SJCRH30 (cell line): ENCODE results near the gene TAP1. TPM values are rescaled to one million over a fixed set of nuclear protein-coding genes. Genes with fewer than 3 reads are reported as not detected.

ENCODE experiments used
- DNase-seq, 2 experiments: peaks; one replicate each; pipeline ENCODE4 v3.0.0-alpha.2; 2015 to 2020
- H3K27ac ChIP-seq: fragments of 250-450 bp; sonication (Bioruptor Pico); 2 replicates; pipeline ENCODE4 v1.5.1; 2020; ENCODE audit warnings: mild to moderate bottlenecking, moderate library complexity
- H3K27me3 ChIP-seq: fragments of 250-450 bp; sonication (Bioruptor Pico); 2 replicates; pipeline ENCODE4 v1.5.1; 2020; ENCODE audit warnings: mild to moderate bottlenecking, moderate library complexity
- H3K36me3 ChIP-seq: fragments of 250-450 bp; sonication (Bioruptor Pico); 2 replicates; pipeline ENCODE4 v1.5.1; 2020; ENCODE audit warnings: mild to moderate bottlenecking, moderate library complexity
- H3K4me1 ChIP-seq: fragments of 250-450 bp; sonication (Bioruptor Pico); 2 replicates; pipeline ENCODE4 v1.5.1; 2020; ENCODE audit warnings: mild to moderate bottlenecking, moderate library complexity
- H3K4me3 ChIP-seq: fragments of 250-450 bp; sonication (Bioruptor Pico); 2 replicates; pipeline ENCODE4 v1.5.1; 2020; ENCODE audit warnings: mild to moderate bottlenecking, moderate library complexity
- H3K9me3 ChIP-seq: fragments of 250-450 bp; sonication (Bioruptor Pico); replicated peaks from 2 replicates; pipeline ENCODE4 v1.5.1; 2020; ENCODE audit warnings: mild to moderate bottlenecking, moderate library complexity
- total RNA-seq: library from RNA; depleted of rRNA; stranded (reverse); fragments of >200 nt; shearing (Covaris generic); gene quantifications from 2 replicates; pipeline ENCODE4 v1.2.3, GENCODE V29; 2014

The TAP1 gene
- total RNA-seq, 1 experiment from 2014 or later, result 0.43 TPM

GRCh38 chr6:32838114-32838958 is 15.2 kb downstream of the TAP1 start, which contains the start of gene TAP2:
TSS of gene TAP2 (minus strand) at chr6:32838739. CDS start at chr6:32838233, 506 bp downstream.
- 0 out of 2 replicates have a peak, but pooled peaks cover 7% of the 10 kb centered on the region for H3K36me3 ChIP-seq
- peak within 1 kb of the TSS; percentile 72 for H3K4me3 ChIP-seq
- H3K27ac ChIP-seq, result peak within 1 kb of the TSS; percentile 62
- peaks cover 19% of the 10 kb centered on the region for H3K27me3 ChIP-seq
- no peaks in the 10 kb centered on the region for H3K9me3 ChIP-seq
- no peaks in the 10 kb centered on the region for H3K4me1 ChIP-seq
- DNase-seq, result peak; percentile 91 to 94

GRCh38 chr6:32837651-32838113 is 15.8 kb downstream of the TAP1 start:
- 0 out of 2 replicates have a peak, but pooled peaks cover 8% of the 10 kb centered on the region for H3K36me3 ChIP-seq
- H3K27me3 ChIP-seq, result peaks cover 13% of the 10 kb centered on the region
- H3K9me3 ChIP-seq, result no peaks in the 10 kb centered on the region
- H3K4me3 ChIP-seq, result peak overlapping the region; percentile 72
- H3K27ac ChIP-seq, result peak overlapping the region; percentile 62
- DNase-seq, result no peak
- H3K4me1 ChIP-seq, result no peaks in the 10 kb centered on the region

GRCh38 chr6:32836873-32837272 is 16.6 kb downstream of the TAP1 start:
- Histone ChIP-seq H3K27ac (no peak overlapping the region), H3K36me3 (0 out of 2 replicates have a peak, but pooled peaks cover 8% of the 10 kb centered on the region), H3K9me3 (no peaks in the 10 kb centered on the region), H3K4me3 (no peak overlapping the region), H3K27me3 (peaks cover 7% of the 10 kb centered on the region; the same call in 1 of the 2 replicates), H3K4me1 (no peaks in the 10 kb centered on the region)
- DNase-seq, result no peak

GRCh38 chr6:32835167-32835893 is 18.2 kb downstream of the TAP1 start:
- no peak for DNase-seq
- Histone ChIP-seq H3K4me1 (no peaks in the 10 kb centered on the region), H3K27me3 (no peaks in the 10 kb centered on the region), H3K27ac (no peak overlapping the region), H3K4me3 (no peak overlapping the region), H3K9me3 (no peaks in the 10 kb centered on the region), H3K36me3 (0 out of 2 replicates have a peak, but pooled peaks cover 9% of the 10 kb centered on the region)

GRCh38 chr6:32833664-32834063 is 19.8 kb downstream of the TAP1 start:
- no peak overlapping the region for H3K27ac ChIP-seq
- no peaks in the 10 kb centered on the region for H3K27me3 ChIP-seq
- DNase-seq, result no peak
- H3K4me3 ChIP-seq, result no peak overlapping the region
- peaks cover 13% of the 10 kb centered on the region; the same call in 1 of the 2 replicates for H3K36me3 ChIP-seq
- H3K9me3 ChIP-seq, result no peaks in the 10 kb centered on the region
- no peaks in the 10 kb centered on the region for H3K4me1 ChIP-seq

GRCh38 chr6:32832535-32832934 is 21.0 kb downstream of the TAP1 start:
- DNase-seq, result no peak
- Histone ChIP-seq H3K9me3 (no peaks in the 10 kb centered on the region), H3K27me3 (no peaks in the 10 kb centered on the region), H3K4me3 (no peak overlapping the region), H3K27ac (no peak overlapping the region), H3K36me3 (peaks cover 13% of the 10 kb centered on the region; the same call in 1 of the 2 replicates), H3K4me1 (no peaks in the 10 kb centered on the region)

- no peak overlapping the region for H3K27ac ChIP-seq
- no peak overlapping the region for H3K4me3 ChIP-seq
- H3K36me3 ChIP-seq, result peaks cover 13% of the 10 kb centered on the region; the same call in 1 of the 2 replicates
- DNase-seq, result no peak
- H3K27me3 ChIP-seq, result no peaks in the 10 kb centered on the region
- no peaks in the 10 kb centered on the region; the same call in 1 of the 2 replicates for H3K4me1 ChIP-seq
- no peaks in the 10 kb centered on the region for H3K9me3 ChIP-seq
Measured at GRCh38 chr6:32830936-32831335, 22.6 kb downstream of the TAP1 start.

GRCh38 chr6:32830017-32830416 is 23.5 kb downstream of the TAP1 start:
- H3K27me3 ChIP-seq, result no peaks in the 10 kb centered on the region
- peaks cover 13% of the 10 kb centered on the region; the same call in 1 of the 2 replicates for H3K36me3 ChIP-seq
- H3K4me1 ChIP-seq, result no peaks in the 10 kb centered on the region; the same call in 1 of the 2 replicates
- no peak for DNase-seq
- no peak overlapping the region for H3K4me3 ChIP-seq
- H3K27ac ChIP-seq, result no peak overlapping the region
- no peaks in the 10 kb centered on the region for H3K9me3 ChIP-seq

- Histone ChIP-seq H3K36me3 (peaks cover 13% of the 10 kb centered on the region; the same call in 1 of the 2 replicates), H3K4me3 (no peak overlapping the region)
Measured at GRCh38 chr6:32829495-32829894, 24.0 kb downstream of the TAP1 start.

GRCh38 chr6:32827025-32827424 is 26.5 kb downstream of the TAP1 start:
- no peaks in the 10 kb centered on the region; the same call in 1 of the 2 replicates for H3K4me1 ChIP-seq
- no peak overlapping the region for H3K27ac ChIP-seq
- no peaks in the 10 kb centered on the region for H3K27me3 ChIP-seq
- H3K4me3 ChIP-seq, result no peak overlapping the region
- H3K36me3 ChIP-seq, result peaks cover 5% of the 10 kb centered on the region; the same call in 1 of the 2 replicates
- DNase-seq, result no peak
- no peaks in the 10 kb centered on the region for H3K9me3 ChIP-seq

More at GRCh38 chr6:32829495-32829894, 24.0 kb downstream of the TAP1 start:
- Histone ChIP-seq H3K27ac (no peak overlapping the region), H3K4me1 (no peaks in the 10 kb centered on the region; the same call in 1 of the 2 replicates), H3K9me3 (no peaks in the 10 kb centered on the region), H3K27me3 (no peaks in the 10 kb centered on the region)
- no peak for DNase-seq

GRCh38 chr6:32825966-32826365 is 27.5 kb downstream of the TAP1 start:
- H3K9me3 ChIP-seq, result no peaks in the 10 kb centered on the region
- H3K4me3 ChIP-seq, result no peak overlapping the region
- H3K27ac ChIP-seq, result no peak overlapping the region
- no peaks in the 10 kb centered on the region for H3K27me3 ChIP-seq
- H3K4me1 ChIP-seq, result peaks cover 8% of the 10 kb centered on the region
- no peak for DNase-seq
- peaks cover 5% of the 10 kb centered on the region; the same call in 1 of the 2 replicates for H3K36me3 ChIP-seq

- no peaks in the 10 kb centered on the region for H3K9me3 ChIP-seq
- H3K27me3 ChIP-seq, result no peaks in the 10 kb centered on the region
- H3K4me1 ChIP-seq, result peaks cover 30% of the 10 kb centered on the region
- peak; percentile 88 to 96 for DNase-seq
- H3K4me3 ChIP-seq, result no peak overlapping the region
- H3K27ac ChIP-seq, result peak overlapping the region; percentile 92
- H3K36me3 ChIP-seq, result no peaks in the 10 kb centered on the region
Measured at GRCh38 chr6:32819729-32820128, 33.8 kb downstream of the TAP1 start.

GRCh38 chr6:32818867-32819266 is 34.6 kb downstream of the TAP1 start:
- peaks cover 30% of the 10 kb centered on the region for H3K4me1 ChIP-seq
- H3K27me3 ChIP-seq, result no peaks in the 10 kb centered on the region
- no peaks in the 10 kb centered on the region for H3K9me3 ChIP-seq
- no peaks in the 10 kb centered on the region for H3K36me3 ChIP-seq
- no peak overlapping the region for H3K4me3 ChIP-seq
- DNase-seq, result no peak
- peak overlapping the region; percentile 92 for H3K27ac ChIP-seq

- peaks cover 30% of the 10 kb centered on the region for H3K4me1 ChIP-seq
- no peaks in the 10 kb centered on the region for H3K27me3 ChIP-seq
- H3K36me3 ChIP-seq, result no peaks in the 10 kb centered on the region
- no peak within 1 kb of the TSS for H3K4me3 ChIP-seq
- H3K9me3 ChIP-seq, result no peaks in the 10 kb centered on the region
- no peak for DNase-seq
- no peak within 1 kb of the TSS for H3K27ac ChIP-seq
Measured at GRCh38 chr6:32816746-32817204, 36.7 kb downstream of the TAP1 start, which contains the start of gene HLA-DOB. TSS of gene HLA-DOB (minus strand) at chr6:32817002. CDS start at chr6:32816951, 51 bp downstream.
